Kidney capillary endothelial cell (primary cell): ENCODE data around the gene GP5.

ENCODE experiments used
- DNase-seq: peaks from one replicate; pipeline ENCODE4 v3.0.0-alpha.2; 2018; ENCODE audit warnings: low spot score

The GP5 gene

GRCh38 chr3:194375473-194376240, 23.4 kb downstream of the GP5 start:
- peak; percentile 76 for DNase-seq

- no peak for DNase-seq
Observed at GRCh38 chr3:194374935-194375334, 24.1 kb downstream of the GP5 start.

- DNase-seq, result no peak
Observed at GRCh38 chr3:194373899-194374298, 25.2 kb downstream of the GP5 start.

- DNase-seq, result no peak
Observed at GRCh38 chr3:194373028-194373427, 26.0 kb downstream of the GP5 start.

GRCh38 chr3:194370753-194371152, 28.3 kb downstream of the GP5 start:
- no peak for DNase-seq

GRCh38 chr3:194369522-194370279, 29.4 kb downstream of the GP5 start, which contains the start of gene LRRC15:
Gene LRRC15, minus strand, starts transcription at chr3:194369743. Its CDS starts 8,700 bp downstream, at chr3:194361043.
- peak; percentile 63 for DNase-seq

- no peak for DNase-seq
Observed at GRCh38 chr3:194368918-194369317, 30.1 kb downstream of the GP5 start.

GRCh38 chr3:194367992-194368841, 30.8 kb downstream of the GP5 start:
- DNase-seq, result no peak

- DNase-seq, result no peak
Observed at GRCh38 chr3:194365978-194366490, 33.0 kb downstream of the GP5 start.

- no peak for DNase-seq
Observed at GRCh38 chr3:194365526-194365925, 33.5 kb downstream of the GP5 start.

- DNase-seq, result no peak
Observed at GRCh38 chr3:194364652-194365434, 34.2 kb downstream of the GP5 start.

GRCh38 chr3:194364314-194364651, 34.8 kb downstream of the GP5 start:
- DNase-seq, result no peak

- no peak for DNase-seq
Observed at GRCh38 chr3:194360568-194360967, 38.5 kb downstream of the GP5 start.

GRCh38 chr3:194357681-194358080, 41.4 kb downstream of the GP5 start:
- no peak for DNase-seq

GRCh38 chr3:194355379-194355778, 43.7 kb downstream of the GP5 start:
- DNase-seq, result no peak

- DNase-seq, result no peak
Observed at GRCh38 chr3:194354315-194354714, 44.8 kb downstream of the GP5 start.

- no peak for DNase-seq
Observed at GRCh38 chr3:194352667-194353246, 46.3 kb downstream of the GP5 start.

GRCh38 chr3:194351952-194352536, 47.0 kb downstream of the GP5 start:
- no peak for DNase-seq

GRCh38 chr3:194351080-194351672, 47.9 kb downstream of the GP5 start, which contains the start of gene CPN2:
Gene CPN2, minus strand, starts transcription at chr3:194351328. Its CDS starts 8,626 bp downstream, at chr3:194342702.
- no peak for DNase-seq

- no peak for DNase-seq
Observed at GRCh38 chr3:194350726-194351071, 48.4 kb downstream of the GP5 start.
